GM21723 (cell line): ENCODE results near the gene NRXN3.
A peak's percentile ranks its signal among the peaks of the same experiment; 100 is the strongest.
"Not testable (repeated sequence)": the region's sequence is repeated elsewhere in the genome, so short reads cannot be mapped to it uniquely, and the experiment has no call there.

Experiments
- ATAC-seq: cut with Tn5 transposase; IDR thresholded peaks from one replicate; pipeline ENCODE4 v1.9.1; 2021; ENCODE audit warnings: mild to moderate bottlenecking, moderate library complexity; ENCODE audit not compliant: unreplicated experiment

The NRXN3 gene

DNA sequence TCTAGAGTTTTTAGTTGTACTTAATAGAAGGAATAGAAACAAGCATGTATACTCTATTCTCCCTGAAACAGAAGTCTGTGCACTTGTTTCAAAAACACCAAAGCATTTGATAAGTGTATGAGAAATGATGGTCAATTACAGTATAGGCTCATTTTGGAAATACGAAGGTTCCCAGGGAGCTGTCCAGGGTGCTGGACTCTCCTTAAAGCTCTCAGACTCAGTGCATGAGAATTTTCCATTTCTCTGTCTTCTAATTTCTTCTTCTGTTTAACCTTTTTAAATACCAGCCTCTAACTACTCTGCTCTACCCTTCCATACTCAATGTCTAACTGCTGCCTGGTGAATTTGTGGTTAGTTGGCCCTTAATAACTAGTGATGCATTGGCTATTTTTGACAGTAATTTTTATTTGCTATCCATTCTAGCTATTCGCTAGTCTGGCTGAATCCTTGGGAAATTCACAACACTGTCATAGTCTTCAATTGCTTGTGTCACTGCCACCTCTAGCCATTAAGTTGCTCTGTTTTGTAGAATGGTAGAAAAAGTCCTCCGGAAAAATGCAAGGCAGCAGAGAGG is 229.2 kb downstream of the NRXN3 start:
- no peak for ATAC-seq

DNA sequence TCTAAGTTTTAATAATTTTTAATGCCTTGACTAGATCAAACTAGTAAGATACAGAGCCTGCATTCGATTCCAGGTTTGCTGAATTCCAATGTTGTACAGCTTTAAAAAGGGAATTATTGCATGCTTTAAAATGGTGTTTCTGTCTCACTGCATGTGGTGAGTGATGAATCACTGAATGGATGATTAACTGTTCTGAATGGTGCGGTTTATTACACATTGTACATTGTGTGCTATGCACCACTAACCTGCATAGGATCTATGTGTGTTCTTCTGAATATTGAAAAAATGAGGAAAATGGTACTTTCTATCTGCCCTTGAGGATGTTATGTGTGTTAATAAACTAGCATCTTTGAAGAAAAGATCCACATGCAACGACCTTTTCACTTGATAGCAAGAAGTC is 231.7 kb downstream of the NRXN3 start:
- ATAC-seq, result no peak

DNA sequence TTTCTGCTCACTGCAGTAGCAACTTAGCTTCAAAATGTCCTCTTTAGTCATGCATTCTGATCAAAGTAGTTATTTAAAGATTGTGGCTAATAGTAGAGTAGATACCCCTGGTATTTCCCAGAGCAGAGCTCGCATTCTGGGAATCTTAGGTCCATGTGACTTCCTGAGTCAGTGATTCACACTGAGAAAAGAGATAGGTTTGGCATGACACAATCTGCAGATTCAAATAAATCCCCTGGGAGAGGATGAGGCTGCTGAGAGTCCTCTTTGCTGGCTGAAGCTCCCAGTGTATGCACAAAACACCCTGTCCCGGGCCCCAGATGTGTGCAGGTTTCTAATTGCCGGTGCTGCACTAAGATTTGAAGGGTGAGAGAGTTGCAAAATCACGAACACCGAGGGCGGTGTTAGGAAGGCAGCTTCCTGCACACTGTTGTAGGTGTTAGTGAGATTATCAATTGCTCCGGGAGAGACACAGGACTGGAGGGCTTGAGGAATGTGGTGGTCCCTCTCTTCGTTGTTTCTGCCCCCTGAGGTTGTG is 233.2 kb downstream of the NRXN3 start:
- peak; percentile 86 for ATAC-seq

DNA sequence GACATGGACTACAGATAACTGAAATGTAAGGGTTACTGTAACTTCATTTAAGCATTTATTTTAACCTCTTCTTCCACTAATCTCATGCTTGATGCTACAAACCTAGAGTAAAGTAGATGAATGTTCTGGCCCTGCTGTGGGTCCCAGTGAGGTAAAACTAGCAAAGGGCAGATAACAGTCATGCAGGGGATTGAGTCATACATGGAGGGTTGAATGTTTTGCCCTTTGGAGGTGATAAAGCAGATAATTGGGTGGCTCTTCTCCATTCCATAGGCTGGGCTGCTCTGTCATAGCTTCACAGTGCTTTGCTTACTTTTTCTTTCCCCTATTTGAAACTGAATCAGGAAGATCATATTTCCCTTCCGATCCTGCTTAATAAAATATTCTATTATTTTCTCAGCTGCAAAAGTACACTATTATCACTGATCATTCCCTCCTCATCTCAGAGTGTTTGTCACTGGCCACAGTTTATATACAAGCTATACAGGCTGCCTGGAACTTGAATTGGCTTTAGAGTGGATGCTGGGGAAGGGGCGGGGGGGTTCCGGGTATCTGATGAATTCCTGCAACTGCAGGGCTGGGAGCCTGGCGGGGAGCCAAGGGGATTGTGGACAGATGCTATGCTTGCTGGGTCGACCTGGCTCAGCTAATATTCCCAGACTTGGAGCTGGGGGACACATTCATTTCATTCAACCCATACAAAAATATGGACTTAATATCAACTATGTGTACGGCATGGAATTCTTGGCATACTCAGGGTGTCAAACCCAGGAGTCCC is 235.1 kb downstream of the NRXN3 start:
- ATAC-seq, result no peak

DNA sequence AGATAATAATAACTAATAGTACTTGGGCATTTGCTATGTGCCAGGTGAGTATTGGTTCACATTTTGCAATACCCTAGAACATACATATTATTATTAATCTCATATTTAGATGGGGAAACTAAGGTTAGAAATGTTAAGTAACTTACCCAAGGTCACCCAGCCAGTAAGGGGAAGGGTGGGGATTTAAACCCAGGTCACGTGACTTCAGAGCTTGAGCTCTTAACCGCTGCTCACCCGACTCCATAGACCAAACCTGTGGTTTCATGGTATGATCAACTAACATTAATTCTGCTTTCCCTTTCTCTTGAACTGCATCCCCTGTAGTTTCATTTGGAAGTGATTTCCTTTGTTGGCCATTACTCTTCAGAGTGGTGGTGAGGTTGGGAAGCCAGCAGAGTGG is 242.3 kb downstream of the NRXN3 start:
- no peak for ATAC-seq

DNA sequence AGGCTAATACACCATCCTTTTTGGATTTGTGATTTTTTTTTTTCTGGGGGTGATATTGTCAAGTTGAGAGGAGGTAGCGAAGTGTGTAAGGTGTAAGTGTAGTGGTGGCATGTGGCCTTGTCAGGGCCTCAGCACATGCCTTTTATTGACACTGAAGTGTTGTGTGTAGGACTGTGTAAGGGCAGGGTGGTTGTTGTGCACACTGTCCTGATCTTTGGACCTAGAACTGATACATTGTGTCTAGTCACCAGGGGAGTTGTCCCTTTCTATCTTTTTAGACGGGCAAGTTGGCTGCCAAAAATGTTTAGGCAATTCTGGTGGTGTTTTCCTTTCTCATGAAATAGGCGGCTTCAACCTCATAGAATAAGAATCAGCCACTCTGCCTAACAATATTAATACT is 244.0 kb downstream of the NRXN3 start:
- no peak for ATAC-seq

DNA sequence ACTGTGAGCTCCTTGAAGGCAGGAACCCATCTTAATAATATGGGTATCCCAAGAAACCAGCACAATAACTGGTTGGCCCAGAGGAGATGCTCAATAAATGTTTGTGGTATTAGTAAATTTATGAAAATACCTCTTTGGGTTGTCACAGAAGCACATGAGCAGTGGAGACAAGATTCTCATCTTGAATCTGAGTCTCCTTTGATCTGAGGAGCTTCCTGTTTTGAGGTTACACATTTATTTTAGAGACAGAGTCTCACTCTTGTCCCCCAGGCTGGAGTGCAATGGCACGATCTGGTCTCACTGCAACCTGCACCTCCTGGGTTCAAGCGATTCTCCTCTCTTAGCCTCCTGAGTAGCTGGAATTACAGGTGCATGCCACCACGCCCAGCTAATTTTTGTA is 247.4 kb downstream of the NRXN3 start:
- no peak for ATAC-seq

DNA sequence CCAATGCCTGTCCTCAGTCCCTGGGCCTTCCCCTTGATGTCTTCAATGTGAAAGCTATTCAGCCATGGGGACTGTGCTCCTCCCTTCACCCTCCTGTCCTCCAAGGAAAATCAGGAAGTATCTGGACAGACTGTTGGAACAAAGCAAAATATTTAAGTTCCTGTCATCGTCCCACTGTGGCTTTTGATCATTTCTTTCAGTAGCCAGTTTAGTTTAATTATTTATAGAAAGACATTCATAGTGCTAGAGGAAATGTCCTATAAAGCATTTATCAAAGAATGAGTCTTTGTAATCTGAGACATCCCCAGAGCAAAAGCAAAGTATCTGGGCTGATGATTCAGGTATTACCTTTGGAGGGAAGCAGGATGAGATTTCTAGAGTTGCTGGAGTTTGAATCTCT is 254.1 kb downstream of the NRXN3 start:
- ATAC-seq, result no peak

DNA sequence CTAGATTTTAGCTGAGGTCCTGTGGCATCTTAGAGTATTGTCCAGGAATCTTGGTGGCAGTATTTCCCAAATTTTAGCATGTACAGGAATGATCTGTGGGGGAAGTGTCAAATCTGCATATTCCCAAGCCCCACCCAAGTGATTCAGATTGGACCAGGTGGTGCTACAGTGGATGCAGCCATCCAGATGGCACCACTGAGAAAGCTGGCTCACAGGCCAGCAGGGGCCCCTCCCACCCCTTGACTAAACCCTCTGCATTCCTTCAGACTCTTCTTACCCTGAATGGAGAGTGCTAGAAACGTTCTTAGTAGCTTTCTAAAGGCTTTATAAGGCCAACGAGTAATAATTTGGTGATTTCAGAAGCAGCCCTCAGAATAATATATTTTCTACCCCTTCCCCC is 255.2 kb downstream of the NRXN3 start:
- ATAC-seq, result no peak

DNA sequence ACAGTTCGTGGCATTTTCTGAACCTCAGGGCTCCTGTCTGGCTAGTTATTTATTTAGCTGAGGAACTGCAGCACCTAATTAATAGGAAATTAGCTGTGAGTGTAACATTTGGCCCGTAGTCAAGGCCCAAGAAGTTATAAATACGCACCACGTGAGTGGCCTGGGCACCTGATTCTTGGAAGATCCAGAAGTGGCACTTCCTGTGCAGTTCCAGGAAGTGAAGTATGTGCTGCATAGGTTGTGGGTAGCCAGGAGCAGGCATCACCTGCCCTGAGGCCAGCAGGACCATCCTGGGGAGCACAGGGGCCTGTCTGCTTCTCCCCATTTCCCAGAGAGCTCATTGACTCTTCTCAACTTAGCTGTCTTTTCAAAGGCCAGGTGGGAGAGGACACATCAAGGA is 255.6 kb downstream of the NRXN3 start:
- ATAC-seq, result no peak

DNA sequence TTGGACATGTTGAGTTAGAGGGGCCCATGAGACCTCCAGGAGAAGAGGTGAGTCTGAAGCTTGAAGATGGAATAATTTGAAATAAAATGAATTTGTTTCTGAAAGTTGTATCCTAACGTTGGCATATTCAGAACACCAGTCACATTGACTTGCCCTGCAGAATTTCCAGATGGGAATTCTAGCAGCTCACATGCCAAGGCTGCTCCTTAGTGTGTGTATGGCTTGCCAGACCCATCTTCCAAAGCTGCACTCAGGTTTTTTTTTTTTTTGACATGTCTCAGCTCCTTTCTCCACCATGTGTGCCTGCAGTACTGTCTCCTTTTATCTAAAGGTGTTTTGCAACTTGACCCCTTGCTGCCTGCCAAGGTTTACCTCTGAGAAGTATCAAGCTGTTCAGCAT is 261.9 kb downstream of the NRXN3 start:
- no peak for ATAC-seq

DNA sequence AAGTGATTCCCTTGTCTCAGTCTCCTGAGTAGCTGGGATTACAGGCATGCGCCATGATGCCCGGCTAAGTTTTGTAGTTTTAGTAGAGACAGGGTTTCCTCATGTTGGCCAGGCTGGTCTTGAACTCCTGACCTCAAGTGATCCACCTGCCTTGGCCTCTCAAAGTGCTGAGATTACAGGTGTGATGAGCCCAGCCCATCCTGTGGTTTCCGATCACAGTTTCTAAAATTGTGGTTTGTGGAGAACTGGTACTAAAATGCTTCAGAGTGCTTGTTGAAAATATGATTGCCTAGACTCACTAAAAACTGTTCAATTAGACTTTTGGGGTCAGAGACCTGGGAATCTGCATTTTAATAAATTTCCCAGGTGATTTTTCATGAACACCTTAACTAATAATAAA is 267.3 kb downstream of the NRXN3 start:
- ATAC-seq, result not testable (repeated sequence)

DNA sequence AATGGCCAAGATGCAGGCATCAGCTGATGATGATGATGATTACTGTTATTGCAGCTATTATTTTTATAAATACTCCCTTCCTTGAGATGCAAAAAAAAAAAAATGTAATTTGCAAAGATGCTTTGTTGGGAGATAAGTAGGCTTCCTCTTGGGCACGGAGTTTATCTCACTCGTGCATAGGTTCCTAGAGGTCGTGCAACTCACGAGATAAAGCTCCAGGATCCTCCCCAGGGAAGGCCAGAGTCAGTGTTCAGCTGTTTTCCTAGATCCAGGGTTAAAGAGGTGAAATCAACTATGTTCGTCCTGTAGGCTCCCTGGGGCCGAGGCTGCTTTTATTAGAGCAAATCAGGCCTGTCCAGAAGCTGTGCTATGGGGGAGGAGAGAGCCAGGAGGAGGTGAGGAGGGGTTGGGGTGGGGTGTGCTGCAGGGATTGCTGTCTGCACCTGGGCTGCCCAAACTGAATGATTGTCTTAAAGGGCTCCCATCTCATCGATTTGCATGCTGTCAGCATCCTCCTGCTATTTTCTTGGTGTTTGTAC is 270.3 kb downstream of the NRXN3 start:
- ATAC-seq, result no peak

DNA sequence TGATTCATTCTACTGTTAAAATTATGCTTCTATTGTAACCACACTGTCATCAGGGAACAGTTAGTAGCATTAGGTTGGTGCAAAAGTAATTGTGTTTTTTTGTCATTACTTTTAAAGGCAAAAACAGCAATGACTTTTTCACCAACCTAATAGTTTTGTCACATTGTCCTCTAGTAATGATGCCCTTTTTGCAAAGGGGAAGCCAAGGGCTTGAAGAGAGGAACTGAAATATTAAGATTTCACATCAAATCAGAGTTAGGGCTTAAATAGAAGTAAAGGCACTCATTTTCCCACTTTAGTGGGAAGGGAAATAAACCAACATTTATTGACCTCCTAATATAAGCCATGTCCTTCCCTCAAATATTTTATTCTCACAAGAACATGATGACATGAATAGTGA is 273.7 kb downstream of the NRXN3 start:
- ATAC-seq, result no peak

DNA sequence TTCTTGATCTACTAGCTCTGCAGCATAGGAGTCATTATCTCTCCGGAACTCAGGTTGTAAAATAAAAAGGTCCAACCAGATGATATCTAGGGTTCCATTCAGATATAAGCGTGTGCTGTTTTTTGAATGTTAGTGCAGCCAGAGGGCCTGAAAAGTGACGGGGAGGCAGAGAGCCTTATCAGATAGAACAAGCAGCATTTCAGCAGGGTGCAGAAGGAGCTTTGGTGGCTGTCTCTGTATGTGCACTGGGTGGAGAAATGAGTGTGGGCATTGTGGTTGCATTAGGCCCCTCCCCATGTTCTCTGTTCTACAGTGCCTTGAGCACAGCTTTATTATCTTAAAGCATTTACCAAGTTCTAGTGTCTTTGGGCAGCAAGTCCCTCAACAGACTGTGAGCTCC is 275.1 kb downstream of the NRXN3 start:
- ATAC-seq, result no peak

DNA sequence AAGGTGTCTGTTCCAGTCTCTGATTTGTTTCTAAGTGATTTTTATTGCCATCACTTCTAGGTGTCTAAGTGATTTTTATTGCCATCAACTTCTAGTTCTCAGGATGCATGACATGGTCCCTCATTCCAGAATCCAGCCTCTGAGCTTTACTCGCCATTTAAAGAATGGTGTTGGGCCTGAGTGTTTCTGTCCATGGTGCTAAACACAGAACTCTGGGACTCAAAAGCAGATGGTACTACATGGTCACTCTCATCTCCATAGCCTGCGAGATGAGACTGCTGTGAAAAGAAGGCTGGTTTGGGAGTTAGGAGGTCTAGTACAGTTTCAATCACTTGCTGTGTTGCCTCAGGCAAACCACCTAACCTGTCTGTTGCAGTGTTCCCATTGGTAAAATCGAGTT is 276.6 kb downstream of the NRXN3 start:
- ATAC-seq, result no peak

DNA sequence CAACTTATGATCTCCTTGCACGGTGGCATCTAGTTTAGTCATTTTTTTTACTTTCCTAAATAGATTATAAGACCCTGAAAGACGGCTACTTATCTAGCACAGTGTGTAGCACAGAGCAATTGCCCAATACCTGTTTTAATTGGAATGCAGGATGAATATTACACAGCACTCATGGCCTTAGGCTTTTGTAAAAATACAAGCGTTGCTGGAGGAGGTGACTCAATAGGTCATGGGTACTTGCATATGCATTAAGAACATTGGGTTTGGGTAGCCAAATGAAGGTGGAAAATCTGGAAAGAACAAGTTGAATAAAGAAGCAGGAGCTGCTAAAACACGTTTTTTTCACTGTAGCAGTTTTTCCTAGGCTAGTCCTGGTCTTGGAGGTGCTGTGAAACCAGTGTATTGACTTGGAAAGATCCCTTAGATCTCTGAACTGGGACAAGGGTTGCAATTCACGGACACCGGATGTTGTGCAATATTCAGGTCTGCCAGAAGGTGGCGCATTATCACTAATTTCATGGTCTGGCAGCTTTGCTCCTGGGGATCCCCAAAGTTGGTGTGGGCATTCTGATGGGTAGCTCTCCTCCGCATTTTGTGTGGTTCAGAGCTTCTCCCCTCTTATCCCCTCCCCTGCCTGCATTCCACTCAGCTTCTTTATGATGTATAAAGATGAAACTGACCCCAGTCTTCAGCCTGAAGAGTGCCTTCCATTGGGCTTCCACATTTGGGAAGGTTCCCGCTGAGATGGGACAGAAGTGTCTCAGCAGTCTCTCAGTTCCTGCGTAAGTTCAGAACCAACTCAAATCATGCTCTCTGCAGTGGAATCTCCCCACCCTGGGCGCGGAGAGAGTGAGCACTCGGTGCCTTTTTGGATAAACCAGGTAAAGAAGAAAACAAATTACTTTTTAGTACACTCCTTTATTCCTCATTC is 278.3 kb downstream of the NRXN3 start:
- ATAC-seq, result peak; percentile 70

DNA sequence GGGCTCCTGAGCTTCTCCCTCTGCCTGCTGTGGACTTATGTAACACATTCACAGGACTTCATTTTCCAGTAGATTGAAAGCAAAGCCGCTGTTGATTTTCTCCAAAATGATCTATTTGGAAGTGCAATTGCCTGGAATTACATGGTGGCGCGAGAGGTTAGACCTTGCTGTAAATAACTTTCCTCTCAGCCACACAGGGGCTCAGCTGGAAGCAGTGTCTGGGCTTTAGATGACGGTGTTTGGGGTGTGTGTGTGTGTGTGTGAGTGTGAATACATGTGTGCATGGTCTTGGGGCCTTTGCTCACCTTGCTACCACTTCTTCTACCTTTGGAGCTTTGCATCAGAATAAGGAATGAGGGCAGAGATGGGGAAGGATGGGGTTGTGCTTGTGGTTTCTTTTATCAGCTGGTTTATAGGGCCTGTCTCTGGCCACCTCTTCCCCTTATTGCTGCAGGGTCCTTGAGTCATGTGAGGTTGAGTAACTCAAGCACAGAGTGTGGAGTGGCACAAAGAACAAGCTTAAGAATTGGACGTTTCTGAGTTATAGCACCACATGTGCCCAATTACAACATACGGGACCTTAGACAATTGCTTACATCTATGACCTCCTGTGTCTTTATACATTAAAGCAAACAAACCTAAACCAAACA is 280.6 kb downstream of the NRXN3 start:
- ATAC-seq, result no peak

DNA sequence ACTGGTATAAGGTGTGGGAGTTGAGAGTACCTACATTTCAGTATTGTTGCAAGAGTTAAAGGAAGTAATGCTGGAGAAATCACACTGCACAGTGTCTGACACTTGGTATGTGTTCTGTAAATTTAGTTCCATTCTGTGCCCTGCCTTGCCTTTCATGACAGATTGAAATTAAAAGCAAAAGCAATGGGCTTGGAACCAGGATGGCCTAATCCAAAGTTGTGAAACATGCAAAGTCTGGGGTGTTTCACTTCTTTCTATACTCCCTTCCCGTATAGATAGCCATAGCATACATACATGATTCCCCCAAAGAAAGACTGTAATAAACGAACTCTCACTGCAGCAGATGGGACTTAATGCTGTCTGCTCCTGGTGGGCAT is 281.1 kb downstream of the NRXN3 start:
- no peak for ATAC-seq

DNA sequence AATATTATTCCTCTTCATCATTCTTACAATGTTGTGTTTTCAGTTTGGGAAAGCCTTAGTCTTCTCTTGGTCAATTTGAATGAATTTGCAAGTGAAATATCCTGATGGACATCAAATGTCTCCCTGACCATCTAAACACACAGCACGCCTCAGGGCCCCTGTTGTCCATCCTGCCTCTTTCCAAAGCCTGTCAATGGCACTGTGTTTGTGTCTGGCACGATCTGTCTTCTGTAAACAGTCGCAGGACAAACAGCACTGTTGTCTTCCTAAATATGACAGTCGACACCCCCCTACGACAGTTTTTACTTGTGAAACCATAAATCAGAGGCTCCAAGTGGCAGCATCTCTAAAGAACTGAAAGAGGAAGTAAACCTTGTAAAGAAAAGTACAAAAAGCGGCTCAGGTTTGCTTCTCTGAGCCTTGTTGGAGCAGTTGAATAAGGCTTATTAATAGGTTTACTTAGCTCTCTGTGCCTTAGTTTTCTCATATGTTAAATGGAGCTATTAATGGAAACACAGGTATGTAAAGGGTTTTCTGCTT is 285.8 kb downstream of the NRXN3 start:
- ATAC-seq, result peak; percentile 66

DNA sequence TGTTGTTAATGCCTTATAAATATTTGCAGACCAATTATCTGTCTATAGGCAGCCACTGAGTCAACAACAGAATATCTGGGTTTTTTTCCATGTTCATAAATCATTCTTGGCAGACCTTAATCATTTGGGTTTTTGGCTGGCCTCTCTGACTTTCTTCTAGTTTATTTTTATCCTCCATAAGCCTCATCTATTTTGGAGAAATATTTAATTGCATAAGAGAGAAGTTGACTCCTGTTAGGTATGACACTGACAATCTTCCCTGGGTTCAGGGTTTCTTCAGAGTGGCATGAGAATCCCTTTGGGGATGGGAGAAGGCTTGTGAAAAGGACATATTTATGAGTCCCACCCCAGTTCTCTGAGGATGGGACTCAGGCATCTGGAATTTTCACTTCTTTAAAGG is 299.8 kb downstream of the NRXN3 start:
- no peak for ATAC-seq
